ENCODE measurements around the gene LAMA2.

GRCh38 chr6:129186988-129187387 is 304.1 kb downstream of the LAMA2 start:
- TF ChIP-seq CTCF (IDR thresholded peaks at IDR 0.05; ENCODE audit: low read length) (no peak), EZH2 (IDR thresholded peaks at IDR 0.05; ENCODE audit: borderline replicate concordance, low read length) (no peak)
